Fibroblast of villous mesenchyme (primary cell): Measurements from ENCODE around the gene MRPL18. TPM values are rescaled to one million over a fixed set of nuclear protein-coding genes. Genes with fewer than 3 reads are reported as not detected.
A peak's percentile ranks its signal among the peaks of the same experiment; 100 is the strongest.

Source experiments
- DNase-seq: peaks from one replicate; pipeline ENCODE4 v3.0.0-alpha.2; 2010; ENCODE audit warnings: low read depth
- H3K4me3 ChIP-seq: 2 replicates; pipeline ENCODE4 v1.5.1; 2011; ENCODE audit warnings: low read depth, mild to moderate bottlenecking, low read length
- total RNA-seq: library from RNA; depleted of rRNA; stranded (reverse); fragments of >200 nt; gene quantifications from 2 replicates; pipeline ENCODE4 v1.2.3, GENCODE V29; 2012
- TF ChIP-seq, protein P1 (sequence below): IDR thresholded peaks from 2 replicates; pipeline ENCODE4 v1.5.1; 2012; ENCODE audit warnings: low read depth, mild to moderate bottlenecking, low read length; ENCODE audit not compliant: insufficient read depth

The MRPL18 gene
- total RNA-seq, 1 donor = 107 TPM

DNA sequence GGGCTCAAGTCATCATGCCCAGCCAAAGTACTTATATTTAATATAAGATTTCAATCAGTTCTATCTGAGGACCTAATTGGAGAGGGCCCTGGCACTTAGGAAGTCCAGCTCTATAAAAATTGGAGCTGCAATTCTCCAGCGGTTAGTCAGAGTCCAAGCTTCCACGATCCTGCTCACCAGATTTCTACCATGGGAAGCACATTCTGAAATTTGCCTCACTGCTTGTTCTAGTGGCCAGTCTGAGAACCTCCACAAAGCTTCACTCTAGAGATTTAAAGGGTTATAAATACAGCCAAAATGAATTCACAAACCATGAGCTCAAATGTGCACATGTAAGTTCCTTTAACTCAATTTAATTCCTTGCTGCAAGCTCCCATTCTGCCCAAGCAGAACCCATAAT is 43.3 kb downstream of the MRPL18 start:
- TF ChIP-seq, protein P1, sequence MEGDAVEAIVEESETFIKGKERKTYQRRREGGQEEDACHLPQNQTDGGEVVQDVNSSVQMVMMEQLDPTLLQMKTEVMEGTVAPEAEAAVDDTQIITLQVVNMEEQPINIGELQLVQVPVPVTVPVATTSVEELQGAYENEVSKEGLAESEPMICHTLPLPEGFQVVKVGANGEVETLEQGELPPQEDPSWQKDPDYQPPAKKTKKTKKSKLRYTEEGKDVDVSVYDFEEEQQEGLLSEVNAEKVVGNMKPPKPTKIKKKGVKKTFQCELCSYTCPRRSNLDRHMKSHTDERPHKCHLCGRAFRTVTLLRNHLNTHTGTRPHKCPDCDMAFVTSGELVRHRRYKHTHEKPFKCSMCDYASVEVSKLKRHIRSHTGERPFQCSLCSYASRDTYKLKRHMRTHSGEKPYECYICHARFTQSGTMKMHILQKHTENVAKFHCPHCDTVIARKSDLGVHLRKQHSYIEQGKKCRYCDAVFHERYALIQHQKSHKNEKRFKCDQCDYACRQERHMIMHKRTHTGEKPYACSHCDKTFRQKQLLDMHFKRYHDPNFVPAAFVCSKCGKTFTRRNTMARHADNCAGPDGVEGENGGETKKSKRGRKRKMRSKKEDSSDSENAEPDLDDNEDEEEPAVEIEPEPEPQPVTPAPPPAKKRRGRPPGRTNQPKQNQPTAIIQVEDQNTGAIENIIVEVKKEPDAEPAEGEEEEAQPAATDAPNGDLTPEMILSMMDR = no peak
- no peak overlapping the region for H3K4me3 ChIP-seq
- DNase-seq = no peak

DNA sequence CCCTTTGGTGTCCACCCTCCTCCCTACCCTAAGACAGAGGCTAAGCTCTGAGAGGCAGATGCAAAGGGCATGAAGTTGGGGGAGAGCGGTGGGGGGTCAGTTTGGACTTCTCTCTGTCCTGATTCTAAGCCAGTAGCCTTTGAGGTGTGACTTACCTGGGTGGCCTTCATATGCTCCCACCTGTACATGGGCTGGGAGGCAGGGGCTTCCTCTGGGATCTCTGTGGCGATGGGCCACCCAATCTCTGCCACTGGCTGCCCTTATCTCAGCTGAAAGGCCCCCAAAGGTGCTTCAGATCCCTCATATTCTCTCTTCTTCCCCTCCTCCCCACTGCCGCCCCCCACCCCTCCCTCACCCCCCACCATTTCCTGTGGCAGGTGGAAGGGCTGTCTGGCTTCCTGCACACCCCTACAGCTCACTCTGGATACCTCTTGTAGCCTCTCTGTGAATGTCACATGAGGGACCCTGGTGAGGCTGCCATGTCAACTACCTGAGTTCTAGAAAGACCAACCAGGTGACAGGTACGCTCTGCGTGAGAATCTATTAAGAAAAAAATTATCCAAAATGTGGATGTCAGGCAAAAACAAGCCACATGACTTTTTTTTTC is 43.8 kb downstream of the MRPL18 start:
- TF ChIP-seq, protein P1 = no peak
- no peak for DNase-seq

DNA sequence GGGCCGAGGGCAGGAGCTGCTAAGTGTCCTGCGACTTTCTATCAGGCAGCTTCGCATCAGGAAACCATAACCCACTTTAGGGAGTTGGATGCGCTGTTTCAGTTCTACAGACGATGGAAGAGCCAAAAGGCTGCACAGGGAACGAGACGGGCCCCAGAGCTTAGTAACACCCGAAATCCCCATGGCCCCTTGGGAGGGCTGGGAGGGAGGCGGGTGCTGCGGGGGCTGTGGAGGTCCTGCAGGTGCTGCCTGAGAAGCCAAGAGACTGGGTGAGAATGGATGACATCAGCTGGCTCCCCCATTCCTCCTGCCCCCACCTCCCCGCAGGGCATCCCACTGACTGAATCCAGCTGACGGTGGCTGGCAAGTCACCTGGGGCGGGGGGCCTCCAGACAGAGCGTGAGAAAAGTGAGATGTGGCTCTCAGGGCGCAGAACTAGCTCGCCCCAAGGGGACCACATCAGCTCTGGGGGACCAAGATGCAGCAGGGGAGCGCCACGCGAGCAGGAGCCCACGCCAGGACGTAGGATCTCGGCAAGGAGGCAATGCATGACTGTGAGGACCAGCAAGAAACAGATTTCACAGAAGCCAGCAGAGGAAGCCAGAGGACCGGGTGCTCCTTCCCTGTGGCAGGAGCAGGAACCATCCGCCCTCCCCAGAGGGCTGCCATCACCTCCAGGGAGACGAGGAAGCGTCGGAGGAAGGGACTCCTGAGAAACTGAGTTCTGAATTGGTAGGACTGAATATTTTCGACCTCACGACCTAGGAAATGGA is 46.6 kb downstream of the MRPL18 start:
- no peak overlapping the region for H3K4me3 ChIP-seq
- TF ChIP-seq, protein P1 = no peak
- DNase-seq = no peak

More for the DNA sequence above, 43.8 kb downstream of the MRPL18 start:
- H3K4me3 ChIP-seq = no peak overlapping the region

DNA sequence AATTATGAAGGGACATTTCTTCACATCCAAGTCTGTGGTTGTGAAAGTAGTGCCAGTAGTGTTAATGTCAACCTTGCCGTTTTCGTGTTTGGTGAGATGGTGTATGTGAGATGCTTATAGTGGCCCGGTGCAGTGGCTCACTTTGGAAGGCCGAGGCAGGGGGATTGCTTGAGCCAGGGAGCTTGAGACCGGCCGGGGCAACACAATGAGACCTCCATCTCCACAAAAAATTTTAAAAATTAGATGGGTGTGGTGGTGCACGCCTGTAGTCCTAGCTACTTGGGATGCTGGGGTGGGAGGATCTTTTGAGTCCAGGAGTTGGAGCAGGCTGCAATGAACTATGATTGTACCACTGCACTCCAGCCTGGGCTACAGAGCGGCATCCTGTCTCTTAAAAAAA is 47.2 kb downstream of the MRPL18 start:
- no peak overlapping the region for H3K4me3 ChIP-seq
- TF ChIP-seq, protein P1 = no peak
- no peak for DNase-seq

DNA sequence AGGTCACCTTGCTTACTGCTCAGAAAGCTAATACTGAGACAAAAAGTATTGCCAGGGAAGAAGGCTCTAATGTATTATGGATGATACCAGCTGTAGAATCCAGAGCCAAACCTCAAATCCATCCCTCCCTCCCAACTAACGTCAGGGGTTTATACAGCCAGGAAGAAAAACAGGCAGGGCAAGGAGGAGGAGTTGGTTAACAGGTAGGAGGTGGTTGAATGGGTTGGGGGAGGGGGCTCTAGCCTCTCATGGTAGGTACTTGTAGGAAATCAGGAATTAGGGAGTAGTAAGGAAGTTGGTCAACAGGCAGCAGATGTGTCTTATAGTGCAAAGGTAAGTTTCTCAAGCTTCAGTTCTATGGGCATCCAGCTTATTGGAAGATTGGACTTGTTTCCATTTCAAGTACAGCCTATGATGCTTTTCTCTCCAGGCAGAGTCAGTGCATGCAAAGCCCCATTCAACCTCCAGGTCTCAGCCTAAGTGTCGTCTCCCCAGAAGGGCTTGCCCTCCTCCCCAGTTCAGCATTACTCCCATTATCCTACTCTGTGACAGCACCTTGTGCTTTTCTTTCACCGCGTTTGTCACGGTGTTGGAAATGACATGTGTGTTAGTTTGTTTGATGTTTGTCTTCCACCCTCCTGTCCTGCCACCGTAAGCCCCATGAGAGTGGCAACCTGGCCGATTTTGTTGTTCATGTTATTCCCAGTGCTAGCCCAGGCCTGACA is 47.9 kb downstream of the MRPL18 start:
- H3K4me3 ChIP-seq = no peak overlapping the region

DNA sequence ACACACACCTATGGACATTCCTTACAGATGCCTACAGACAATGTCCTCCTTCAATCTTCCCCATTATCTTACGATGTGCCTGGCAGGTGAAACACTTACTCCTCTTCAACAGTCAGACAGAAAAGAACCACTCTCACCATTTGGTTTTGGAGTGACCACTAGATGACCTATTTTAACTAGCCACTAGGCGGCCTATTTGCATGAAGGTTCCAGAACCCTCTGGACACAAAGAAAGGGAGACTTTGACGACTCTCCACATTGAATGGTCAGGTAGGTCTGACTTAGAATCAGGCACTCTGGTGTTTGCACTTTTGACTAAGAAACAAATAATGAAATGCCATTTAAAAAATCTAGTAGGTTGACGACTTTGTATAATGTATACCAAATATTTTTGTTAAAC is 51.8 kb downstream of the MRPL18 start:
- H3K4me3 ChIP-seq = no peak overlapping the region
- TF ChIP-seq, protein P1 = peak; percentile 48
- DNase-seq = no peak

More for the DNA sequence above, 47.9 kb downstream of the MRPL18 start:
- TF ChIP-seq, protein P1 = no peak
- no peak for DNase-seq
